KMS-11 (cell line): ENCODE data around the gene WFS1.

ENCODE experiments used
- H2AFZ ChIP-seq: fragments of 200-600 bp; sonication (generic); 2 replicates; pipeline ENCODE4 v1.6.1; 2016; ENCODE audit warnings: antibody characterized with exemption, mixed run types, low read depth
- H3K27ac ChIP-seq: fragments of 200-600 bp; sonication (generic); 2 replicates; pipeline ENCODE4 v1.6.1; 2016; ENCODE audit warnings: mild to moderate bottlenecking, mixed run types
- H3K27me3 ChIP-seq: fragments of 200-600 bp; sonication (generic); 2 replicates; pipeline ENCODE4 v1.6.1; 2017; ENCODE audit warnings: mild to moderate bottlenecking, low read depth, mixed run types, moderate library complexity; ENCODE audit not compliant: insufficient read depth
- H3K36me3 ChIP-seq: fragments of 200-600 bp; sonication (generic); 2 replicates; pipeline ENCODE4 v1.6.1; 2017; ENCODE audit warnings: mild to moderate bottlenecking, mixed run types; ENCODE audit not compliant: insufficient read depth
- H3K4me1 ChIP-seq: fragments of 200-600 bp; sonication (generic); 2 replicates; pipeline ENCODE4 v1.6.1; 2016; ENCODE audit warnings: mild to moderate bottlenecking, low read depth, mixed run types; ENCODE audit not compliant: poor library complexity, severe bottlenecking
- H3K4me2 ChIP-seq: fragments of 200-600 bp; sonication (generic); 2 replicates; pipeline ENCODE4 v1.7.0; 2016; ENCODE audit warnings: mild to moderate bottlenecking, mixed run types
- H3K4me3 ChIP-seq: fragments of 200-600 bp; sonication (generic); IDR thresholded peaks from 2 replicates; pipeline ENCODE4 v1.6.1; 2017; ENCODE audit warnings: low read depth, low read length, mixed read lengths; ENCODE audit not compliant: insufficient read depth
- H3K79me2 ChIP-seq: fragments of 200-600 bp; sonication (generic); 2 replicates; pipeline ENCODE4 v1.6.1; 2016; ENCODE audit warnings: low read depth, mixed run types; ENCODE audit not compliant: insufficient read depth
- H3K9ac ChIP-seq: fragments of 200-600 bp; sonication (generic); 2 replicates; pipeline ENCODE4 v1.6.1; 2016; ENCODE audit warnings: mild to moderate bottlenecking, mixed run types
- H4K20me1 ChIP-seq: fragments of 200-600 bp; sonication (generic); 2 replicates; pipeline ENCODE4 v1.6.1; 2016; ENCODE audit warnings: mild to moderate bottlenecking, mixed run types; ENCODE audit not compliant: insufficient read depth
- TF ChIP-seq, protein P1 (sequence below): fragments of 200-600 bp; sonication (generic); conservative IDR thresholded peaks from 2 replicates; pipeline ENCODE4 v1.6.1; 2017; ENCODE audit warnings: low read depth, mild to moderate bottlenecking, antibody characterized with exemption, low read length, moderate library complexity, mixed read lengths

WFS1 gene

DNA sequence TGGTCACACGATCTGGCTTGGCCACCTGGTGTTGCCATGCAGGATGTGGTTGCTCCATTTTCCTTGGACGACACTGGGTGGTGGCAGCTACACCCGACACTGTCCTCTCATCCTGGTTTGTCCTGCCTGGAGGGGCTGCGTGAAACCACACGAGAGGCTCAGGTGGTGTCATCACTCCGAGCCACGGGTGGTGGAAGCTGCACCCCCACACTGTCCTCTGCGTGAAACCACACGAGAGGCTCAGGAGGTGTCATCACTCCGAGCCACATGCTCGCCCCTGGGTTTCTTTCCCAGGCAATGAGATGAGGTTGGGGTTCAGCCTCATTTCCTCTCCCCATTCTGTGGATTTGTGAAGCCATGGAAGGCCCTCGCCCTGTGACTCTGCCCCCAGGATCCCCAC is 34.3 kb downstream of the WFS1 start:
- Histone ChIP-seq H3K9ac (no peak overlapping the region), H3K4me3 (no peak overlapping the region), H3K27me3 (no peaks in the 10 kb centered on the region), H3K27ac (no peak overlapping the region), H3K79me2 (no peaks in the 10 kb centered on the region), H3K4me1 (peaks cover 3% of the 10 kb centered on the region), H3K36me3 (no peaks in the 10 kb centered on the region), H2AFZ (no peak overlapping the region), H3K4me2 (no peak overlapping the region), H4K20me1 (no peaks in the 10 kb centered on the region)
- TF ChIP-seq, protein P1, sequence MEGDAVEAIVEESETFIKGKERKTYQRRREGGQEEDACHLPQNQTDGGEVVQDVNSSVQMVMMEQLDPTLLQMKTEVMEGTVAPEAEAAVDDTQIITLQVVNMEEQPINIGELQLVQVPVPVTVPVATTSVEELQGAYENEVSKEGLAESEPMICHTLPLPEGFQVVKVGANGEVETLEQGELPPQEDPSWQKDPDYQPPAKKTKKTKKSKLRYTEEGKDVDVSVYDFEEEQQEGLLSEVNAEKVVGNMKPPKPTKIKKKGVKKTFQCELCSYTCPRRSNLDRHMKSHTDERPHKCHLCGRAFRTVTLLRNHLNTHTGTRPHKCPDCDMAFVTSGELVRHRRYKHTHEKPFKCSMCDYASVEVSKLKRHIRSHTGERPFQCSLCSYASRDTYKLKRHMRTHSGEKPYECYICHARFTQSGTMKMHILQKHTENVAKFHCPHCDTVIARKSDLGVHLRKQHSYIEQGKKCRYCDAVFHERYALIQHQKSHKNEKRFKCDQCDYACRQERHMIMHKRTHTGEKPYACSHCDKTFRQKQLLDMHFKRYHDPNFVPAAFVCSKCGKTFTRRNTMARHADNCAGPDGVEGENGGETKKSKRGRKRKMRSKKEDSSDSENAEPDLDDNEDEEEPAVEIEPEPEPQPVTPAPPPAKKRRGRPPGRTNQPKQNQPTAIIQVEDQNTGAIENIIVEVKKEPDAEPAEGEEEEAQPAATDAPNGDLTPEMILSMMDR = no peak

DNA sequence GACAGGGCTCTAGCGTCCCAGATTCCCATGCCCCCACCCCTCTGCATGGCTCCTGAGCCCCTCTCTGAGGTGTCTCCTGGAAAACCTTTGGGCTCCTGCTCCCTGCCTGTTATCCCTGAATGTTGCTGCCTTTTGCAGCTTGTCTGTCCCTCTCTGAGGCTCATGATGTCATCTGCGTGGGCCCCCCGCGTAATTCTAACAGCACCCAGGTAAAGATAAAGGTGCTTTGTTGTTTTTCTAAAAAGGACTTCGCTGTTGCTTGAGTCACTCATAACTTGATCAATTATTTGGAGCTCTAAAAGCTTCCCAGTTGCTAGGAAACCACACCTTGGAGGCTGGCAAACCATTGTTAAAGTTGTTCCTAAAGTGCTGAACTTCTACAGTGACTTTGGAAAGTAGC is 36.6 kb downstream of the WFS1 start:
- Histone ChIP-seq H2AFZ (no peak overlapping the region), H3K36me3 (no peaks in the 10 kb centered on the region), H3K4me1 (peaks cover 3% of the 10 kb centered on the region), H4K20me1 (no peaks in the 10 kb centered on the region), H3K79me2 (no peaks in the 10 kb centered on the region), H3K9ac (no peak overlapping the region), H3K27ac (no peak overlapping the region), H3K27me3 (no peaks in the 10 kb centered on the region; the same call in 1 of the 2 replicates), H3K4me3 (no peak overlapping the region), H3K4me2 (no peak overlapping the region)
- TF ChIP-seq, protein P1 = no peak

DNA sequence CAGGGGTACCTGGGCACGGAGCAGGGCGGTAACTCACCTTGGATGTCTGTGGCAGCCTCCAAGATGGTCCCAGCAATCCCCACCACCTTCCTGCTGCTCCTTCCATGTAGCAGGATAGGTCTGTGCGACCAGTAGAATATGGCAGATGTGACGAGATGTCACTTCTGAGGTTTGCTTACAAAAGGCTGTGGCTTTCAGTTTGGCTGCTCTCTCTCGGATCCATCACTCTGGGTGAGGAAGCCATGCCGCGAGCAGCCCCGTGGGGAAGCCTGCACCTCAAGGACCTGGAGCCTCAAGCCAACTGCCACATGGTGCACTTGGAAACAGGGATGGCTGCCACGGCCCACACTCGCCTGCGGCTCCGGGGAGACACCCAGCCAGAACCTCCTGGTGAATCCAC is 37.6 kb downstream of the WFS1 start:
- Histone ChIP-seq H3K27me3 (no peaks in the 10 kb centered on the region; the same call in 1 of the 2 replicates), H3K4me1 (peaks cover 3% of the 10 kb centered on the region), H3K36me3 (no peaks in the 10 kb centered on the region), H3K4me2 (no peak overlapping the region), H4K20me1 (no peaks in the 10 kb centered on the region), H3K79me2 (no peaks in the 10 kb centered on the region), H2AFZ (no peak overlapping the region), H3K9ac (no peak overlapping the region), H3K4me3 (no peak overlapping the region), H3K27ac (no peak overlapping the region)
- TF ChIP-seq, protein P1 = no peak

DNA sequence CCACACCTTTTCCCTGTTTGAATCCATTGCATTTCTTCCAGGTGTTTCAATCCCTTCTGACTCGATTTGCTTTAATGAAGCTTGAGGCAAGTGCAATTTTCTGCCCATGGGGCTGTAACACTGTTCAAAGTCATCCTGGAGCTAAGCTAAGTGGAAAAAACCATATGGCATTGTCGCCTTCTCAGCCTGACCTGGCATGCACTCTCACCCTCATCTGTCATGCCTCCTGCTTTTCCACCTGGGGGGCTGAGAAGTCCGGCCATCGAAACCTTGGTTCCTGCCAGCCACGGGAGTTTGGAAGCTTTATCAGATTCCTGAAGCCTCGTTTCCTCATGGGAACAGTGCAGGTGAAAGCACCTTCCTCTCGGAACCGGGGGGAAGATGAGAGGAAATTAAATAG is 38.2 kb downstream of the WFS1 start:
- no peaks in the 10 kb centered on the region for H4K20me1 ChIP-seq
- H3K4me1 ChIP-seq = peaks cover 3% of the 10 kb centered on the region
- H3K4me2 ChIP-seq = no peak overlapping the region
- no peak overlapping the region for H3K27ac ChIP-seq
- no peak overlapping the region for H3K9ac ChIP-seq
- no peaks in the 10 kb centered on the region; the same call in 1 of the 2 replicates for H3K27me3 ChIP-seq
- TF ChIP-seq, protein P1 = no peak
- no peak overlapping the region for H3K4me3 ChIP-seq
- no peak overlapping the region for H2AFZ ChIP-seq
- no peaks in the 10 kb centered on the region for H3K79me2 ChIP-seq
- no peaks in the 10 kb centered on the region for H3K36me3 ChIP-seq
